ENCODE measurements around the gene MGST2.

GRCh38 chr4:139630991-139631390 lies 34.6 kb upstream of the MGST2 start:
- TF ChIP-seq CREB1 (CRISPR knock-in tag; IDR thresholded peaks at IDR 0.05; ENCODE audit: low read depth) (no peak), EZH2phosphoT487 (IDR thresholded peaks at IDR 0.05; ENCODE audit: unreplicated experiment) (no peak), POLR2AphosphoS5 (IDR thresholded peaks at IDR 0.05; ENCODE audit: low read depth) (no peak), EZH2 (IDR thresholded peaks at IDR 0.05; ENCODE audit: low read depth, unreplicated experiment) (no peak)
- TF ChIP-seq, protein P1, sequence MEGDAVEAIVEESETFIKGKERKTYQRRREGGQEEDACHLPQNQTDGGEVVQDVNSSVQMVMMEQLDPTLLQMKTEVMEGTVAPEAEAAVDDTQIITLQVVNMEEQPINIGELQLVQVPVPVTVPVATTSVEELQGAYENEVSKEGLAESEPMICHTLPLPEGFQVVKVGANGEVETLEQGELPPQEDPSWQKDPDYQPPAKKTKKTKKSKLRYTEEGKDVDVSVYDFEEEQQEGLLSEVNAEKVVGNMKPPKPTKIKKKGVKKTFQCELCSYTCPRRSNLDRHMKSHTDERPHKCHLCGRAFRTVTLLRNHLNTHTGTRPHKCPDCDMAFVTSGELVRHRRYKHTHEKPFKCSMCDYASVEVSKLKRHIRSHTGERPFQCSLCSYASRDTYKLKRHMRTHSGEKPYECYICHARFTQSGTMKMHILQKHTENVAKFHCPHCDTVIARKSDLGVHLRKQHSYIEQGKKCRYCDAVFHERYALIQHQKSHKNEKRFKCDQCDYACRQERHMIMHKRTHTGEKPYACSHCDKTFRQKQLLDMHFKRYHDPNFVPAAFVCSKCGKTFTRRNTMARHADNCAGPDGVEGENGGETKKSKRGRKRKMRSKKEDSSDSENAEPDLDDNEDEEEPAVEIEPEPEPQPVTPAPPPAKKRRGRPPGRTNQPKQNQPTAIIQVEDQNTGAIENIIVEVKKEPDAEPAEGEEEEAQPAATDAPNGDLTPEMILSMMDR (conservative IDR thresholded peaks at IDR 0.05; ENCODE audit: low read depth in 2 of 2) = no peak
- TF ChIP-seq, protein P2, sequence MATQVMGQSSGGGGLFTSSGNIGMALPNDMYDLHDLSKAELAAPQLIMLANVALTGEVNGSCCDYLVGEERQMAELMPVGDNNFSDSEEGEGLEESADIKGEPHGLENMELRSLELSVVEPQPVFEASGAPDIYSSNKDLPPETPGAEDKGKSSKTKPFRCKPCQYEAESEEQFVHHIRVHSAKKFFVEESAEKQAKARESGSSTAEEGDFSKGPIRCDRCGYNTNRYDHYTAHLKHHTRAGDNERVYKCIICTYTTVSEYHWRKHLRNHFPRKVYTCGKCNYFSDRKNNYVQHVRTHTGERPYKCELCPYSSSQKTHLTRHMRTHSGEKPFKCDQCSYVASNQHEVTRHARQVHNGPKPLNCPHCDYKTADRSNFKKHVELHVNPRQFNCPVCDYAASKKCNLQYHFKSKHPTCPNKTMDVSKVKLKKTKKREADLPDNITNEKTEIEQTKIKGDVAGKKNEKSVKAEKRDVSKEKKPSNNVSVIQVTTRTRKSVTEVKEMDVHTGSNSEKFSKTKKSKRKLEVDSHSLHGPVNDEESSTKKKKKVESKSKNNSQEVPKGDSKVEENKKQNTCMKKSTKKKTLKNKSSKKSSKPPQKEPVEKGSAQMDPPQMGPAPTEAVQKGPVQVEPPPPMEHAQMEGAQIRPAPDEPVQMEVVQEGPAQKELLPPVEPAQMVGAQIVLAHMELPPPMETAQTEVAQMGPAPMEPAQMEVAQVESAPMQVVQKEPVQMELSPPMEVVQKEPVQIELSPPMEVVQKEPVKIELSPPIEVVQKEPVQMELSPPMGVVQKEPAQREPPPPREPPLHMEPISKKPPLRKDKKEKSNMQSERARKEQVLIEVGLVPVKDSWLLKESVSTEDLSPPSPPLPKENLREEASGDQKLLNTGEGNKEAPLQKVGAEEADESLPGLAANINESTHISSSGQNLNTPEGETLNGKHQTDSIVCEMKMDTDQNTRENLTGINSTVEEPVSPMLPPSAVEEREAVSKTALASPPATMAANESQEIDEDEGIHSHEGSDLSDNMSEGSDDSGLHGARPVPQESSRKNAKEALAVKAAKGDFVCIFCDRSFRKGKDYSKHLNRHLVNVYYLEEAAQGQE (IDR thresholded peaks at IDR 0.05; ENCODE audit: unreplicated experiment) = no peak

All from GM23338 (cell line).